ENCODE measurements around the gene KRT86.

- no peak for TF ChIP-seq CTCF (IDR thresholded peaks at IDR 0.05)
- no peak for TF ChIP-seq POLR2A (IDR thresholded peaks at IDR 0.05)
Measured at GRCh38 chr12:52253391-52254179, 20.9 kb upstream of the KRT86 start.
